ENCODE results near the gene ATP7A.
"Not testable (repeated sequence)": the region's sequence is repeated elsewhere in the genome, so short reads cannot be mapped to it uniquely, and the experiment has no call there.

The ATP7A gene

GRCh38 chrX:78042601-78043000 lies 132.1 kb downstream of the ATP7A start:
- DNase-seq: no peak

DNA sequence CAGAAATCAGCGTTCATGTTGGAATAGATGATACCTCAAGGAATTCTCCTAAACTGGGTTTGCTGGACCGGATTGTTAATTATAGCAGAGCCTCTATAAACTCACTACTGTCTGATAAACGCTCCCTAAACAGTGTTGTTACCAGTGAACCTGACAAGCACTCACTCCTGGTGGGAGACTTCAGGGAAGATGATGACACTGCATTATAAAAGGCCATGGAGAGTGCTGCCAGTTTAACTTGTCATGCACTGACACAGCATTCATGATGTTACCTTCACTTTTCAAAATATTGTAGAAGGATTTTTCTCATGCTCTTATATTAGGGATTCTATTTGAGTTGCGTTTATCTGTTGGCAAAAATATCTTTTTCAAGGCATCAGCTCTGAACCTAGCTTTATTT lies 135.9 kb downstream of the ATP7A start:
- DNase-seq: no peak

DNA sequence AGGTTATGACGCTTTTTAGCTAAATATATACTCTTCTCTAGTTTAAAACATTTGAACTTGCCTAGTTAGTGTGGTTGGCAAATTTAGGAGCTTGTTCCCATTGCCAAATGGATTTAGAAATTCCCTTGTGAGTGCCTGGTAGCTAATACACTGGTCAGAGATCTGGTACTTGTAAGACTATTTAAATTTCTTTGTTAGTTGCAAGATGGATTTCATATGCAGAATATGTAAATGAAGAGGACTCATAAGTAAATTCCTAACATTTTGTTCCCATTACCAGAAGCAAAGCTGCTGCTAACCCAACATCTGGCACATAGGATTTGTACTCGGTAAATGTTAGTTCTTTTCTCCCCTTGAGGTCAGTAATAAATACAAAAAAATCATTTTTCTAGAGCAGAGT lies 137.6 kb downstream of the ATP7A start:
- DNase-seq: no peak

DNA sequence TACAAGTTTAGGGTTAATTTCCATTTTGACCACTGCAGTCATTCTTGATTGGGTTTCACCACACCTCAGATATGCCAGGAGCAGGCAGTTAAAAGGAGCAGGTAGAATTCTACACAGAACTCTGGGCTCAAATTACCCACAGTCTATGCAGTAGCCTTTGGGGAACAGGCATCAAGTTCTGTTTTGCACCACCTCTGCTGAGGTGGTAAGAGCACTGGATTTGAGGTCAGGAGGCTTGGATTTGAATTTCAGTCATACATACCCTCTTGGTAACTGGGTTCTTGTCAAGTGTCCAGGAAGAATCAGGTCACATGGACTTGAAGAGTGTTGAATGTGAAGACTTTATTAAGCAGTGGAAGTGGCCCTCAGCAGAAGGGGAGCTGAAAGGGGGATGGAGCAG lies 153.2 kb downstream of the ATP7A start:
- DNase-seq: no peak

GRCh38 chrX:78064152-78064551 lies 153.7 kb downstream of the ATP7A start:
- DNase-seq: no peak

GRCh38 chrX:78064698-78065601 lies 154.5 kb downstream of the ATP7A start:
- not testable (repeated sequence) for DNase-seq

GRCh38 chrX:78066110-78066509 lies 155.6 kb downstream of the ATP7A start:
- DNase-seq: no peak

- no peak for DNase-seq
Measured at GRCh38 chrX:78071331-78071730, 160.8 kb downstream of the ATP7A start.

- DNase-seq: peak; percentile 42
Measured at GRCh38 chrX:78073147-78074077, 162.9 kb downstream of the ATP7A start.

GRCh38 chrX:78074088-78074487 lies 163.6 kb downstream of the ATP7A start:
- DNase-seq: no peak

- DNase-seq: no peak
Measured at GRCh38 chrX:78075787-78076389, 165.4 kb downstream of the ATP7A start.

DNA sequence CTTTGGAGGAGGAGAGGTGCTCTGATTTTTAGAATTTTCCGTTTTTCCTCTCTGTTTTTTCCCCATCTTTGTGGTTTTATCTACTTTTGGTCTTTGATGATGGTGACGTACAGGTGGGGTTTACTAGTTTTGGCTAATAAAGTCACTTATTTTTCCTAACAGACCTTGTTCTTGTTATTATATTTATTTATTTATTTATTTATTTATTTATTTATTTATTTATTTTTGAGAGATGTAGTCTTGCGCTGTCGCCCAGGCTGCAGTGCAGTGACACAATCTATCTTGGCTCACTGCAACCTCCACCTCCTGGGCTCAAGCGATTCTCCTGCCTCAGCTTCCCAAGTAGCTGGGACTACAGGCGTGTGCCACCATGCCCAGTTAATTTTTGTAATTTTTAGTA lies 170.9 kb downstream of the ATP7A start:
- DNase-seq: not testable (repeated sequence)

- no peak for DNase-seq
Measured at GRCh38 chrX:78092296-78092695, 181.8 kb downstream of the ATP7A start.

GRCh38 chrX:78098108-78098507 lies 187.6 kb downstream of the ATP7A start:
- DNase-seq: no peak

All from central memory CD4-positive, alpha-beta T cell (primary cell).